CD4-positive, alpha-beta T cell treated with Interleukin-2 at 100 ng/mL for 4 hours (primary cell): ENCODE results near the gene ZNF576.
A peak's percentile ranks its signal among the peaks of the same experiment; 100 is the strongest.
"Not testable (repeated sequence)": the region's sequence is repeated elsewhere in the genome, so short reads cannot be mapped to it uniquely, and the experiment has no call there.

Experiments
- DNase-seq: peaks from one replicate; pipeline ENCODE4 v3.0.0-alpha.2; 2020; ENCODE audit warnings: low spot score

ZNF576 gene

DNA sequence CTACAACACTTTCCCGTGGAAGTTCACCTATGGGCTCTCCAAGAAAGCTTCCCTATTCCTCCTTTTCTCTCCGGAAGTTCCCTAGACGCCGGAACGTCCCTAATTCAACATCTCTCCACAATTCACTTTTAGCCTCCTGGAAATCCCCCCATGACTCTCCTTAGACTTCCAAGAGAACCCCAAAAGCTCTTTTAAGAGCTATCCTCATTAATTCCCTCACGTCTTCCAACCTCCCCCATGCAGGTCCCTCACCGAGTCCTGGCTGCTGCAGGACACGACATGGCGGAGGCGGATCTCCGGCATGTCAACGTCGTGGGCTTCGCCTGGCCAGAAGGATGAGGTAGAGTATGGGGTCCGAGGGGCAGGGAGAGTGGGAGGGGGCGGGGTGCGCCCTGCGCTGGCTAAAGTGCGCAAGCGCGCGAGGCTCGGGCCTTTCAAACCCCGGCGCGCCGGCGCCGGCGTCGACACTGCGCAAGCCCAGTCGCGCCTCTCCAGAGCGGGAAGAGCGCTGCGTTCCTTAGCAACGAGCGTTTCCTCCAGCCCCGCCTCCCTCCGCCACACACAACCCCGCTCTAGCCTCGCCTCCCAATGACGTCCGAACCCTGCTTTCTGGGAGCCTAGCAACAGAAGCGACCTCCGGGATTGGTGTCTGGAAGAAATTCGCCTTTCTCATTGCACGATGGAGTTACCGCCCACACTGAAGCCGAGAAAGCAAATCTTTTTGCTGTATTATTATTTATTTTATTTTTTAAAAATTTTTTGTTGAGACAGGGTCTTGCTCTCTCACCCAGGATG, 21.0 kb upstream of the ZNF576 start, which contains the start of the genes PINLYP and XRCC1:
TSS of gene PINLYP (plus strand) at position 646 of the 795 bp plus-strand sequence. CDS start 1,391 bp downstream, outside the sequence.
TSS of gene XRCC1 (minus strand) at position 372 of the 795 bp plus-strand sequence. CDS start at position 303, 69 bp downstream.
- DNase-seq = peak; percentile 97

- DNase-seq = no peak
Observed at GRCh38 chr19:43575955-43576878, 20.2 kb upstream of the ZNF576 start.

GRCh38 chr19:43578787-43579186, 17.6 kb upstream of the ZNF576 start:
- DNase-seq = no peak

GRCh38 chr19:43581467-43581866, 14.9 kb upstream of the ZNF576 start:
- no peak for DNase-seq

GRCh38 chr19:43582495-43582894, 13.9 kb upstream of the ZNF576 start:
- no peak for DNase-seq

DNA sequence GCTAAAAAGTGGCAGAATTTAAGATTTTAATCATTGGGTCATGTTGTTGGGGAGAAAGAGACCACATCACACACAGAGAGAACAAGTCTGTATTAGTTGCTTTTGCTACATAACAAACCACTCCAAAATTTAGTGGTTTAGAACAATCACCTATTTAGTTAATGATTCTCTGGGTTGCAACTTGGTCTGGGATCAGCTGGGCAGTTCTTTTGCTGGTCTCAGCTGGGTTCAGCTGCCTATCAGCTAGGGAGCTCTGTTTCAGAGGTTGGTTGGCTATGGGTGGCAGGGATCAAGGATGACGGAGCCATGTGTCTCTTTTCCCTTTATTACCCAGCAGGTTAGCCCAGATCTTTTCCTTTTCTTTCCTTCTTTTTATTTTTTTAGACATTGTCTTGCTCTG, 11.9 kb upstream of the ZNF576 start:
- DNase-seq = no peak

DNA sequence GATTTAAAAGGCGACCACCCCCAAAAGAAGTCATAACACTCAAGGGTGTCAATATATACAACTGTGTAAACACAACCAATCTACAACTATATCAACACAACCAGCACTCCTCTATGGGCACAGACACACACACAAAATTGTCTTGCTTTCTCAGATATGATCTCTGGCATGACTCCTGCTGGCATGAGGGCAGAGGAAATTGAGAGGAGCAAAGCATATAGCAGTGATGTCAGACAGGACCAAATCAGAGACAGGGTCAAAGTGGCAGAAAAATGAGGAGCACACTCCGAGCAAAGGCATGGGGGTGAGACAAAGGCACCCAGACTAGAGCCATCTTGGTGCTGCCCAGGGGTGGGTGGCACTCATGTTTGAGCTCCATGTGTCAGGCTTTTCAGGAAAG, 10.0 kb upstream of the ZNF576 start:
- DNase-seq = no peak

DNA sequence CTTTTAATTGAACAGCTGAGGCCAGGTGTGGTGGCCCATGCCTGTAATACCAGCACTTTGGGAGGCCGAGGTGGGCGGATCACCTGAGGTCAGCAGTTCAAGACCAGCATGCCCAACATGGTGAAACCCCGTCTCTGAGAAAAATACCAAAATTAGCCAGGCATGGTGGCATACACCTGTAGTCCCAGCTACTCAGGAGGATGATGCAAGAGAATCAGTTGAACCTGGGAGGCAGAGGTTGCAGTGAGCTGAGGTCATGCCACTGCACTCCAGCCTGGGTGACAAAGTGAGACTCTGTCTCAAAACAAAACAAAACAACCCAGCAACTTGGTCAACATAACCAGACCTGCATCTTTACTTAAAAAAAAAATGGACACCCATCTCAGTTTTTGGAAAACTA, 9.4 kb upstream of the ZNF576 start:
- DNase-seq = not testable (repeated sequence)

GRCh38 chr19:43589277-43589676, 7.1 kb upstream of the ZNF576 start:
- DNase-seq = no peak

DNA sequence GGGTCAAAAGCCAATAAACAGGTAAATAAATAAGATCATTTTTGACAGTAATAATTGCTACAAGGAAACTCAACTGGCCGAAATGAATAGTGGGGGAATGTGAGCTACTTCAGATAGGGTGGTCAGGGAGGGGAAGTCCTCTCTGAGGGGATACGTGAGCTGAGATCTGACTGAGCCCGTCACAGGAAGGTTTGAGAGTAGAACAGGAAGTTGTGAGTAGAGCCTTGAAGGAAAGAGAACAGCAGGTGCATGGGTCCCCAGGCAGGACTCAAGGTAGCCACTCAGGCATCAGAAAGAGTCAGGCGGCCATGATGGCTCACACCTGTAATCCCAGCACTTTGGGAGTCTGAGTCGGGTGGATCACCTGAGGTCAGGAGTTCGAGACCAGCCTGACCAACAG, 6.7 kb upstream of the ZNF576 start:
- no peak for DNase-seq

DNA sequence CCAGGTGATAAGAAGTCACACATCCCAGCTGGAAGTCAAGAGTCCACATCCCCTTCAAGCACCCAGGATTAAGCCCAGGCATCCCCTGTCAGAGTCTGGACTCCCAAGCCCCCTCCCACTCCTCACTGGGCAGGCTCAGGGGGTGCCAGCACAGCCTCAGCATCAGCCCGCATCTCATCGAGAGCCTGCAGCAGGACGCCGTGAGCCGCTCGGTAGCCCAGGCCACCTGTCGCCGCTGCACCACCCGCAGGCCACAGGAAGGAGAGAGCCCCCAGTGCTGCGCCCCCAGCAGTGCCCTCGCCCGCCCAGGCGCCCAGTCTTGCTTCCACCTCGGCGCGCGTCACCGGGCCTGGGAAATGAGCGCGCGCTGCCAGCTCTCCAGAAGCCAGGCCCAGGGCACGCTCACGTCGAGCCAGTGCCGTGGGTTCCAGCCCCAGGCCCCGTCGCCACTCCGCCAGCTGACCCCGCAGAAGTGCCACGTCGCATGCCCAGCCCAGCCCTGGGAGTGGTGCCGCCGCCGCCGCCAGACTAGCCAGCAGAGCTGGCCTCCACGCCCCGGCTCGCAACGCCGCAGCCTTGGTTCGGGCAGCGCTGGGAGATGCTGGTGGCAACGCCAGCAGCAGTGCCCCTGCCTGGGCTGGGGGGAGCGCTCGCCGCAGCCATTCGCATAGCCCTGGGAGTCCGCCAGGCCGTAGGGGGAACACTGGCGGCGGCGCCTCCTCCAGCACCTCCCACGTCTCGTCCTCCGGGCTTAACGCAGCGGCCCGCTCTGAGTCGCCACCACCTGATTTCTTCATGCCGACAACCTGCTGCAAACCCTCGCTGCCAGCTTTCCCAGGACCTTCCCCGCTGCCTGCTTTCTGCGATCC, 4.3 kb upstream of the ZNF576 start:
- no peak for DNase-seq

- DNase-seq = no peak
Observed at GRCh38 chr19:43592800-43593350, 3.5 kb upstream of the ZNF576 start.

DNA sequence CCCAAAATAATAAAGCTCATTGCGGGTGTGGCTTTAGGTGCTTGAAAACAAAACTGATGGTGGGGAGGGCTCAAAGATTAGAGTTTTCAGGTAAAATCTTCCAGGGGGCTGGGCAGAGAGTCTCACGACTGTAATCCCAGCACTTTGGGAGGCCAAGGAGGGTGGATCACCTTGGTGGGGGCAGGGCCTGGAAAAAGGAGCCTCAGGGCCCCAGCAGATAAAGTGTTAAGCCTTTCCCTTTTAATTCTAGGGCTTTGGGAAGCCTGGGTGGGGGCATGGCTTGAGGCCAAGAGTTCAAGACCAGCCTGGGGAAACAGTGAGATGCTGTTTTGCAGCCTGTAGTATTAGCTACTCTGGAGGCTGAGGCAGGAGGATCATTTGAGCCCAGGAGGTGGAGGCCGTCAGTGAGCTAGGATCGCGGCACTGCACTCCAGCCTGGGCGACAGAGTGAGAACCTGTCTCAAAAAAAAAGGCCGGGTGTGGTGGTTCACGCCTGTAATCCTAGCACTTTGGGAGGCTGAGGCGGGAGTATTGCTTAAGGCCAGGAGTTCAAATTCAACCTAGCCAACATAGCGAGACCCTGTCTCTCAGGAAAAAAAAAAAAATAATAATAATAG, 2.2 kb upstream of the ZNF576 start:
- no peak for DNase-seq

GRCh38 chr19:43594710-43595604, 1.4 kb upstream of the ZNF576 start:
- peak; percentile 74 for DNase-seq

- no peak for DNase-seq
Observed at GRCh38 chr19:43595605-43595998, 793 bp upstream of the ZNF576 start.

DNA sequence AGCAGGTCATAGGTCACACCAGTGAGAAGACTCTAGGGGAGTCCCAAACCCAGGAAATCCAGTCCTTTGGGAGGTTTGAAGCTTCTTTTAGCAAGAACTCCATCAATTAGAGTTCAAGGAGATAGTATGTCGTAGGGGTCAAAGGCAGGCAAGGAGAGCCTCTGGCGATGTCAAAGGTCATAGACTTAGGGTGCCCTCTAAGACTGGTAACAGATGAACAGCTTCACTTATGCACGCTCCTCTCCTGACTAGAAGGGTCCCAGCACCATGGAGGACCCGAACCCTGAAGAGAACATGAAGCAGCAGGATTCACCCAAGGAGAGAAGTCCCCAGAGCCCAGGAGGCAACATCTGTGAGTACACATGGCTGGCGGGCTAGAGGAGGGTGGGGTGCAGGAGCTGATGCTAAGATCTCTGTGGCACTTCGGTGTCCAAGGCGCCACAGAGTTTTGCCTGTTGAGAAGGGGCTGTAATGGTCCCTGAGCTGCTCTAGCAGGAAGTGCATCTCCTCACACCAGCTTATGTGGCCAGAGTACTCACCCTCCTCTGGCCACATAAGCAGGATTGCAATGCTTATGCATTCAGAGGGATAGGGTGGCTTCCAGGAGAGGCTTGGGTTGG, 557 bp downstream of the ZNF576 start:
- no peak for DNase-seq

DNA sequence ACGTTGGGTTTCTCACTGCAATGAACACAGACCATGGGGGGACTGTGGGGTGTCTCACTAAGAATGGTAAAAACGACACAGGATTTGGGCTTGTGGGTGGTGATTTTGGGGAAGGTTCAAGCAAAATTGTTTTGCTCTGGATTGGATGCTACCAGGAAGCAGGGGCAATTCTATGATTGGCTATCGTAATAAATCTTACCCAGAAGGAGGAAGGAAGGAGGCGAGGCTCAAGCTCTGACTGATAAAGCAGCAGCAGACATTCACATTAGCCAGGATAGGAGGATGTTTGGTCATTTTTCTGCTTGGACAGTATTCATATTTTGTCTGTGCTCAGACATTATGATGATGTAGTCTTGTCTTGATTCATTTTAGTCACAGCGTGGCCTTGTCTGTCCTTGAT, 1.5 kb downstream of the ZNF576 start:
- no peak for DNase-seq

GRCh38 chr19:43598445-43599240, 2.2 kb downstream of the ZNF576 start:
- DNase-seq = no peak
